ENCODE data around the gene CEACAM4. TPM values are rescaled to one million over a fixed set of nuclear protein-coding genes. Genes with fewer than 3 reads are reported as not detected.
"Not testable (repeated sequence)": the region's sequence is repeated elsewhere in the genome, so short reads cannot be mapped to it uniquely, and the experiment has no call there.

The CEACAM4 gene
- 1.9 TPM for total RNA-seq

GRCh38 chr19:41626877-41627276, at the start of gene CEACAM4:
Gene CEACAM4 (minus strand): TSS chr19:41627074. CDS start chr19:41626963, 111 bp downstream.
- DNase-seq (ENCODE audit: low spot score) = no peak

GRCh38 chr19:41671486-41671885, 44.6 kb upstream of the CEACAM4 start:
- intact Hi-C loops (cut with DNase I) = no loop called here
- ATAC-seq = no peak
- no peak for DNase-seq (ENCODE audit: low spot score)

More at GRCh38 chr19:41626877-41627276, at the start of gene CEACAM4:
- intact Hi-C loops (cut with DNase I) = no loop called here
- ATAC-seq = peak; percentile 78

GRCh38 chr19:41670755-41671154, 43.9 kb upstream of the CEACAM4 start:
- ATAC-seq (no peak), DNase-seq (ENCODE audit: low spot score) (no peak)
- intact Hi-C loops (cut with DNase I) = no loop called here

GRCh38 chr19:41668315-41668714, 41.4 kb upstream of the CEACAM4 start:
- intact Hi-C loops (cut with DNase I) = no loop called here
- DNase-seq (ENCODE audit: low spot score) (no peak), ATAC-seq (no peak)

- intact Hi-C loops (cut with DNase I) = no loop called here
- ATAC-seq (no peak), DNase-seq (ENCODE audit: low spot score) (no peak)
These were observed 39.2 kb upstream of the CEACAM4 start for GRCh38 chr19:41666075-41666474.

- intact Hi-C loops (cut with DNase I) = no loop called here
- DNase-seq (ENCODE audit: low spot score) (no peak), ATAC-seq (no peak)
These were observed 30.3 kb upstream of the CEACAM4 start for GRCh38 chr19:41657157-41657556.

- ATAC-seq; DNase-seq (ENCODE audit: low spot score); intact Hi-C loops (cut with DNase I): not testable (repeated sequence)
These were observed 29.9 kb upstream of the CEACAM4 start for GRCh38 chr19:41656756-41657155.

- intact Hi-C loops (cut with DNase I) = no loop called here
- ATAC-seq = no peak
- no peak for DNase-seq (ENCODE audit: low spot score)
These were observed 25.4 kb upstream of the CEACAM4 start for GRCh38 chr19:41652250-41652649.

- intact Hi-C loops (cut with DNase I) = no loop called here
- DNase-seq (ENCODE audit: low spot score) (no peak), ATAC-seq (no peak)
These were observed 23.0 kb upstream of the CEACAM4 start for GRCh38 chr19:41649827-41650226.

GRCh38 chr19:41646589-41647204, 19.8 kb upstream of the CEACAM4 start:
- no peak for DNase-seq (ENCODE audit: low spot score)
- ATAC-seq = no peak
- intact Hi-C loops (cut with DNase I) = no loop called here

- intact Hi-C loops (cut with DNase I) = no loop called here
- ATAC-seq = no peak
- no peak for DNase-seq (ENCODE audit: low spot score)
These were observed 15.1 kb upstream of the CEACAM4 start for GRCh38 chr19:41641879-41642485.

- DNase-seq (ENCODE audit: low spot score) (no peak), ATAC-seq (no peak)
- intact Hi-C loops (cut with DNase I) = no loop called here
These were observed 11.8 kb upstream of the CEACAM4 start for GRCh38 chr19:41638641-41639081.

GRCh38 chr19:41637484-41637883, 10.6 kb upstream of the CEACAM4 start:
- DNase-seq (ENCODE audit: low spot score) (no peak), ATAC-seq (no peak)
- intact Hi-C loops (cut with DNase I) = no loop called here

GRCh38 chr19:41627966-41628675, 1.2 kb upstream of the CEACAM4 start:
- DNase-seq (ENCODE audit: low spot score) = no peak
- no peak for ATAC-seq
- intact Hi-C loops (cut with DNase I) = no loop called here

GRCh38 chr19:41626278-41626677, 596 bp downstream of the CEACAM4 start:
- DNase-seq (ENCODE audit: low spot score) = no peak
- intact Hi-C loops (cut with DNase I) = no loop called here
- no peak for ATAC-seq

- ATAC-seq (no peak), DNase-seq (ENCODE audit: low spot score) (no peak)
- intact Hi-C loops (cut with DNase I) = no loop called here
These were observed 1.9 kb downstream of the CEACAM4 start for GRCh38 chr19:41624937-41625336.

GRCh38 chr19:41624515-41624914, 2.4 kb downstream of the CEACAM4 start:
- ATAC-seq = no peak
- intact Hi-C loops (cut with DNase I) = no loop called here
- DNase-seq (ENCODE audit: low spot score) = no peak

GRCh38 chr19:41623360-41623759, 3.5 kb downstream of the CEACAM4 start:
- ATAC-seq (no peak), DNase-seq (ENCODE audit: low spot score) (no peak)
- intact Hi-C loops (cut with DNase I) = no loop called here

GRCh38 chr19:41621654-41622053, 5.2 kb downstream of the CEACAM4 start:
- intact Hi-C loops (cut with DNase I) = no loop called here
- ATAC-seq = no peak

GRCh38 chr19:41621226-41621625, 5.6 kb downstream of the CEACAM4 start:
- no peak for DNase-seq (ENCODE audit: low spot score)
- ATAC-seq = no peak
- intact Hi-C loops (cut with DNase I) = no loop called here

More at GRCh38 chr19:41621654-41622053, 5.2 kb downstream of the CEACAM4 start:
- DNase-seq (ENCODE audit: low spot score) = no peak
